C4-2B (cell line): Measurements from ENCODE around the gene KIF22.

Source experiments
- ZFX ChIP-seq: fragments of 450-650 bp; IDR thresholded peaks from 2 replicates; pipeline ENCODE4 v1.6.1; 2017
- TF ChIP-seq, protein P1 (sequence below): fragments of 450-650 bp; conservative IDR thresholded peaks from 2 replicates; pipeline ENCODE4 v1.5.1; 2017; ENCODE audit warnings: mild to moderate bottlenecking

DNA sequence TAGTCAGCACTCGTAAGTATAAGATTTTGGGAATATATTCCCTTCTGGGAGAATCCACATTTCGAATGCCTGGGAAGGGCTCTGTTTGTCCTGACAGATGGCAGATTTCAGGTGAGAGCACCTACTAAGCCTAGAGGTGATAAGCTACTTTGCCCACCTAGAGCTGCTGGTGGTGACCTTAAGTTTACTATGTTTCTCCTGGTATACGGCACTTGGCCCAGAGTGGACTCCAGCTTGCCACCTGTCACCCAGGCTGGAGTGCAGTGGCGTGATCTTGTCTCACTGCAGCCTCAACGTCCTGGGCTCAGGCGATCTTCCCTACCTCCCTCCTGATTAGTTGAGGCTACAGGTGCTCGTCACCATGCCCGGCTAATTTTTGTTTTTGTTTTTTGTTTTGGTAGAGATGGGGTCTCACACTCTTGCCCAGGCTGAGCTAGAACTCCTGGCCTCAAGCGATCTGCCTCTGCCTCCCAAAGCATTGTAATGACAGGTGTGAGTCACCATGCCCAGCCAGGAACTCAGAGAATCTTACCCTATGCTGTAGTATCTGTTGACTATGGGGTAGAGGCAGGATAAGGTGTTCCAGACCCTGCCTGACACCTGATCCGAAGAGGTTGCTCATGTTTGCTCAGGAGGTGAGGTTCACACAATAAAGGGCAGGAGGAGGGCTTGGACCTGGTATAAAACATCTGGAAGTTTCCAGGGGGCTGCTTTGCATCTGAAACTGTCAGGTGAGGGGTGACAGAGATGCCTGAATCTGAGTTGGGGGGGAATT, 12.8 kb upstream of the KIF22 start, which contains the start of gene ZG16:
- TF ChIP-seq, protein P1, sequence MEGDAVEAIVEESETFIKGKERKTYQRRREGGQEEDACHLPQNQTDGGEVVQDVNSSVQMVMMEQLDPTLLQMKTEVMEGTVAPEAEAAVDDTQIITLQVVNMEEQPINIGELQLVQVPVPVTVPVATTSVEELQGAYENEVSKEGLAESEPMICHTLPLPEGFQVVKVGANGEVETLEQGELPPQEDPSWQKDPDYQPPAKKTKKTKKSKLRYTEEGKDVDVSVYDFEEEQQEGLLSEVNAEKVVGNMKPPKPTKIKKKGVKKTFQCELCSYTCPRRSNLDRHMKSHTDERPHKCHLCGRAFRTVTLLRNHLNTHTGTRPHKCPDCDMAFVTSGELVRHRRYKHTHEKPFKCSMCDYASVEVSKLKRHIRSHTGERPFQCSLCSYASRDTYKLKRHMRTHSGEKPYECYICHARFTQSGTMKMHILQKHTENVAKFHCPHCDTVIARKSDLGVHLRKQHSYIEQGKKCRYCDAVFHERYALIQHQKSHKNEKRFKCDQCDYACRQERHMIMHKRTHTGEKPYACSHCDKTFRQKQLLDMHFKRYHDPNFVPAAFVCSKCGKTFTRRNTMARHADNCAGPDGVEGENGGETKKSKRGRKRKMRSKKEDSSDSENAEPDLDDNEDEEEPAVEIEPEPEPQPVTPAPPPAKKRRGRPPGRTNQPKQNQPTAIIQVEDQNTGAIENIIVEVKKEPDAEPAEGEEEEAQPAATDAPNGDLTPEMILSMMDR = no peak
- no peak for TF ChIP-seq ZFX
